K562 (cell line): ENCODE results near the gene SEMA3G. TPM values are rescaled to one million over a fixed set of nuclear protein-coding genes. Genes with fewer than 3 reads are reported as not detected.

ENCODE experiments used
- ATAC-seq: fragments of 200-7000 bp; cut with Tn5 transposase; 3 replicates; pipeline ENCODE4 v1.9.1; 2020; ENCODE audit warnings: moderate library complexity
- BruUV-seq: library from RNA; stranded (reverse); fragments of 400-500 nt; replicated peaks from 2 replicates; lab custom pipeline; 2021; lab: Mats Ljungman, UMichigan
- CTCF ChIA-PET: fragments of 300-600 bp; formaldehyde crosslinking; extraction: SDS; loops from one replicate; lab custom pipeline; 2021; ENCODE audit warnings: low intra/inter-chr PET ratio; lab: Yijun Ruan, JAX
- POLR2A ChIA-PET: fragments of 300-600, 350-650 bp; sonication (Branson Sonifier 250); formaldehyde crosslinking; extraction: SDS; loops from one replicate; lab custom pipeline; 2021; ENCODE audit warnings: antibody characterized with exemption, inconsistent platforms; lab: Yijun Ruan, JAX
- DNase-seq, 4 experiments: peaks; one replicate each; pipeline versions ENCODE4 v3.0.0 to v3.0.0-alpha.2; 2011 to 2018; ENCODE audit warnings: low spot score in 3 of 4, mixed read lengths in 3 of 4; ENCODE audit errors: extremely low read depth in 1 of 4
- FAIRE-seq: peaks from 2 replicates; lab custom pipeline; 2011; peaks lifted over from hg19 to GRCh38; lab: Jason Lieb, UNC
- H2AFZ ChIP-seq: 2 replicates; pipeline ENCODE4 v1.6.0; 2011; ENCODE audit warnings: low read depth, low read length, control low read depth, inconsistent platforms
- H3K27ac ChIP-seq: fragments of 200-600 bp; 3 replicates; pipeline ENCODE4 v1.8.0; 2011; ENCODE audit warnings: low read depth, mild to moderate bottlenecking, control low read depth, inconsistent platforms, low read length, moderate library complexity, mixed read lengths; ENCODE audit errors: extremely low read depth
- H3K27me3 ChIP-seq, 2 experiments: fragments of 300-600 bp in 1 of 2; 2 replicates in 1 of 2; 3 replicates in 1 of 2; pipeline versions ENCODE4 v1.6.0 to v1.8.0; 2011; ENCODE audit warnings: inconsistent platforms in 2 of 2, low read length in 2 of 2, mild to moderate bottlenecking in 1 of 2, mixed read lengths in 1 of 2, moderate library complexity in 1 of 2; ENCODE audit not compliant: control insufficient read depth in 2 of 2, insufficient read depth in 2 of 2
- H3K36me3 ChIP-seq: fragments of 300-600 bp; 3 replicates; pipeline ENCODE4 v1.8.0; 2011; ENCODE audit warnings: mild to moderate bottlenecking, low read length, inconsistent platforms; ENCODE audit not compliant: control insufficient read depth, insufficient read depth
- H3K4me1 ChIP-seq, 2 experiments: fragments of 200-600 bp in 1 of 2; replicated peaks in 1 of 2; 2 replicates in 1 of 2; 3 replicates in 1 of 2; pipeline versions ENCODE4 v1.5.1 to v1.8.0; 2011; ENCODE audit warnings: inconsistent platforms in 2 of 2, low read length in 2 of 2, mild to moderate bottlenecking in 1 of 2, mixed read lengths in 1 of 2, moderate library complexity in 1 of 2; ENCODE audit not compliant: control insufficient read depth in 2 of 2, insufficient read depth in 2 of 2
- H3K4me2 ChIP-seq: 2 replicates; pipeline ENCODE4 v1.6.1; 2011; ENCODE audit warnings: low read length, control low read depth, inconsistent platforms, mixed read lengths; ENCODE audit not compliant: insufficient read depth
- H3K4me3 ChIP-seq: fragments of 200-600 bp; sonication (generic), shearing (Covaris generic); 2 replicates; pipeline ENCODE4 v1.5.1; 2016; ENCODE audit warnings: control low read depth, inconsistent platforms
- H3K79me2 ChIP-seq: fragments of 200-600 bp; 3 replicates; pipeline ENCODE4 v1.8.0; 2011; ENCODE audit warnings: low read length, inconsistent platforms; ENCODE audit not compliant: control insufficient read depth, insufficient read depth
- H3K9ac ChIP-seq, 2 experiments: 2 replicates each; pipeline versions ENCODE4 v1.6.0 to v1.6.1; 2011; ENCODE audit warnings: low read depth in 2 of 2, low read length in 2 of 2, control low read depth in 1 of 2, inconsistent platforms in 1 of 2, mild to moderate bottlenecking in 1 of 2, mixed read lengths in 1 of 2; ENCODE audit not compliant: insufficient read depth in 1 of 2
- H3K9me1 ChIP-seq: one replicate; pipeline ENCODE4 v1.6.0; 2011; ENCODE audit warnings: inconsistent platforms, mild to moderate bottlenecking, low read length, moderate library complexity; ENCODE audit not compliant: control insufficient read depth, insufficient read depth
- H3K9me3 ChIP-seq: replicated peaks from 2 replicates; pipeline ENCODE4 v1.5.1; 2011; ENCODE audit warnings: low read depth, low read length, inconsistent platforms; ENCODE audit not compliant: control insufficient read depth, insufficient read depth
- H4K20me1 ChIP-seq: replicated peaks from 2 replicates; pipeline ENCODE4 v1.6.1; 2011; ENCODE audit warnings: low read length, inconsistent platforms, mixed read lengths; ENCODE audit not compliant: control insufficient read depth, insufficient read depth
- BRCA1 ChIP-seq, 2 experiments: fragments of 450-650 bp in 1 of 2; sonication (generic) in 1 of 2; formaldehyde crosslinking in 1 of 2; IDR thresholded peaks; 2 replicates each; pipeline versions ENCODE4 v1.5.0 to v1.6.1; 2017 to 2020; ENCODE audit warnings: mild to moderate bottlenecking in 1 of 2, missing genetic modification reagents in 1 of 2
- CEBPB ChIP-seq: fragments of 450-650 bp; IDR thresholded peaks from 2 replicates; pipeline ENCODE4 v1.6.1; 2016; ENCODE audit warnings: missing genetic modification characterization, missing compliant biosample characterization
- E2F4 ChIP-seq: sonication (generic); formaldehyde crosslinking; IDR thresholded peaks from 2 replicates; pipeline ENCODE4 v1.8.0; 2022; ENCODE audit warnings: mild to moderate bottlenecking, low read depth, missing genetic modification reagents
- HLTF ChIP-seq: fragments of 450-650 bp; IDR thresholded peaks from 2 replicates; pipeline ENCODE4 v1.6.1; 2016
- HMG20A ChIP-seq: fragments of 450-650 bp; formaldehyde crosslinking; conservative IDR thresholded peaks from 2 replicates; pipeline ENCODE4 v1.4.0; 2020; ENCODE audit warnings: mild to moderate bottlenecking, mixed read lengths
- IRF9 ChIP-seq: fragments of 450-650 bp; IDR thresholded peaks from 2 replicates; pipeline ENCODE4 v1.6.1; 2016; ENCODE audit warnings: missing biosample characterization, missing genetic modification characterization
- KDM2B ChIP-seq: fragments of 250-450 bp; sonication (Bioruptor Pico); IDR thresholded peaks from 2 replicates; pipeline ENCODE4 v1.8.0; 2021; ENCODE audit warnings: mild to moderate bottlenecking, moderate library complexity
- LCOR ChIP-seq: sonication (generic); formaldehyde crosslinking; IDR thresholded peaks from 2 replicates; pipeline ENCODE4 v1.8.0; 2022; ENCODE audit warnings: mild to moderate bottlenecking, missing genetic modification reagents
- MBD1 ChIP-seq: fragments of 250-450 bp; sonication (Bioruptor Pico); IDR thresholded peaks from 2 replicates; pipeline ENCODE4 v1.8.0; 2022; ENCODE audit warnings: inconsistent platforms
- RFX1 ChIP-seq: fragments of 450-650 bp; IDR thresholded peaks from 2 replicates; pipeline ENCODE4 v1.6.1; 2016; ENCODE audit warnings: mild to moderate bottlenecking, moderate library complexity
- RNF2 ChIP-seq: sonication (generic); IDR thresholded peaks from 2 replicates; pipeline ENCODE4 v1.6.1; 2016
- SIRT6 ChIP-seq: IDR thresholded peaks from one replicate; pipeline ENCODE4 v1.6.1; 2012; ENCODE audit warnings: low read depth, mild to moderate bottlenecking, control low read depth, inconsistent platforms, low read length, moderate library complexity
- SMAD2 ChIP-seq: fragments of 150-350 bp; IDR thresholded peaks from 2 replicates; pipeline ENCODE4 v1.6.1; 2014; ENCODE audit warnings: low read depth, mild to moderate bottlenecking, low read length
- SREBF1 ChIP-seq: fragments of 150-350 bp; IDR thresholded peaks from 2 replicates; pipeline ENCODE4 v1.6.1; 2014; ENCODE audit warnings: antibody characterized with exemption, low read depth, low read length, borderline replicate concordance
- TAL1 ChIP-seq: fragments of 450-650 bp; IDR thresholded peaks from 2 replicates; pipeline ENCODE4 v1.6.1; 2016; ENCODE audit warnings: mild to moderate bottlenecking
- ZKSCAN1 ChIP-seq: fragments of 150-350 bp; IDR thresholded peaks from 2 replicates; pipeline ENCODE4 v1.6.1; 2016; ENCODE audit warnings: low read depth, low read length
- ZNF165 ChIP-seq: fragments of 250-450 bp; sonication (Bioruptor Pico); IDR thresholded peaks from 2 replicates; pipeline ENCODE4 v1.4.0; 2020; ENCODE audit warnings: borderline replicate concordance
- ZNF449 ChIP-seq: fragments of 250-450 bp; sonication (Bioruptor Pico); IDR thresholded peaks from 2 replicates; pipeline ENCODE4 v1.8.0; 2022; ENCODE audit warnings: moderate library complexity, mild to moderate bottlenecking, inconsistent platforms
- WGBS: fragments of 100-300 bp; shearing (Covaris generic); methylation state at CpG from one replicate; pipeline ENCODE4 v1.1.6; 2016; ENCODE audit warnings: low coverage, mixed read lengths; ENCODE audit not compliant: insufficient coverage; ENCODE audit errors: missing lambda C conversion rate; 5-methylcytosine and 5-hydroxymethylcytosine counted together
- in situ Hi-C: fragments of 300-500 bp; cut with MboI; formaldehyde crosslinking; loops from 4 replicates; pipeline ENCODE4 v1.15.0; 2018; ENCODE audit warnings: inconsistent platforms, mixed read lengths
- intact Hi-C: fragments of 100-400 bp; cut with micrococcal nuclease; formaldehyde crosslinking; loops from 2 replicates; pipeline ENCODE4 v1.14.2; 2022
- polyA plus RNA-seq, 8 experiments: library from polyadenylated mRNA; depleted of rRNA in 4 of 8; stranded (reverse) in 5 of 8; unstranded in 3 of 8; fragments of >200 nt; fragmentation: Nextera tagmentation in 2 of 8; fragmentation: Illumina TruSeq in 1 of 8; extraction: Ambion mirVana in 2 of 8; extraction: Trizol in 1 of 8; gene quantifications; 2 replicates each; pipeline versions ENCODE4 v1.2.1 to v1.2.3, GENCODE V29; 2011 to 2014; ENCODE audit warnings: inconsistent platforms in 1 of 8, missing spikeins in 1 of 8
- total RNA-seq, 7 experiments: library from RNA; depleted of rRNA in 6 of 7; stranded (reverse); fragments of >200 nt in 6 of 7; fragmentation: Illumina TruSeq in 2 of 7; extraction: Trizol in 2 of 7; gene quantifications; 2 replicates each; pipeline versions ENCODE4 v1.2.1 to v1.2.3, GENCODE V29; 2011 to 2021; ENCODE audit warnings: low replicate concordance in 1 of 7

SEMA3G gene
- total and polyA plus RNA-seq, 9 of the 15 experiments (the other 6 are each of a cell fraction or from before 2014, with no cell fraction given): 0.04 to 0.07 (median 0.05) TPM; not detected in 6

GRCh38 chr3:52433328-52433995 is 11.4 kb downstream of the SEMA3G start:
- H3K9me3 ChIP-seq: no peaks in the 10 kb centered on the region
- H3K27ac ChIP-seq: no peak overlapping the region
- no peaks in the 10 kb centered on the region for H3K9me1 ChIP-seq
- CTCF ChIA-PET: no interaction called here
- DNase-seq (no peak), ATAC-seq (peak; percentile 21; the same call in 1 of the 3 replicates), FAIRE-seq (no peak)
- intact Hi-C loops (no loop called here), in situ Hi-C loops (no loop called here)
- H2AFZ ChIP-seq: no peak overlapping the region
- H3K4me1 ChIP-seq: peaks cover 0 to 17% of the 10 kb centered on the region in 2 experiments; a peak in 4 of 5 replicates
- H4K20me1 ChIP-seq: no peaks in the 10 kb centered on the region; the same call in 1 of the 2 replicates
- WGBS: 33% methylated on average over 9 of the region's 10 CpGs
- H3K9ac ChIP-seq: no peak overlapping the region; a peak in 1 of 4 replicates
- no peak overlapping the region for H3K4me3 ChIP-seq
- H3K4me2 ChIP-seq: no peak overlapping the region
- H3K79me2 ChIP-seq: no peaks in the 10 kb centered on the region
- no TSS peak for BruUV-seq
- H3K27me3 ChIP-seq: no peaks in the 10 kb centered on the region; a peak in 1 of 5 replicates
- POLR2A ChIA-PET: no interaction called here
- H3K36me3 ChIP-seq: no peaks in the 10 kb centered on the region
- TF ChIP-seq IRF9 (no peak), ZNF449 (CRISPR knock-in tag) (no peak), HMG20A (CRISPR knock-in tag) (no peak), E2F4 (CRISPR knock-in tag) (no peak), MBD1 (CRISPR knock-in tag) (no peak), KDM2B (no peak), RNF2 (no peak), CEBPB (tag) (no peak), SREBF1 (no peak), ZNF165 (CRISPR knock-in tag) (no peak), SMAD2 (no peak), SIRT6 (no peak), RFX1 (no peak), BRCA1 (IDR thresholded peaks at IDR 0.05) (no peak), BRCA1 (CRISPR knock-in tag; IDR thresholded peaks at IDR 0.05) (no peak), TAL1 (no peak), LCOR (CRISPR knock-in tag) (no peak), HLTF (no peak), ZKSCAN1 (no peak)
